Prostate gland (tissue), 2 donors: Measurements from ENCODE around the gene SYNPO2L. TPM values are rescaled to one million over a fixed set of nuclear protein-coding genes. Genes with fewer than 3 reads are reported as not detected.

ENCODE experiments used
- DNase-seq: peaks from one replicate; pipeline ENCODE4 v3.0.0-alpha.2; 2019; ENCODE audit warnings: low spot score
- H3K27ac ChIP-seq, 2 donors: fragments of 200-600 bp; sonication (generic); 2 replicates each; pipeline ENCODE4 v1.5.1; 2017 to 2019
- H3K27me3 ChIP-seq: fragments of 200-600 bp; sonication (generic); replicated peaks from 2 replicates; pipeline ENCODE4 v1.5.1; 2019; ENCODE audit not compliant: insufficient read depth
- H3K36me3 ChIP-seq, 2 donors: fragments of 200-600 bp; sonication (generic); 1 replicate in 1 of 2; 2 replicates in 1 of 2; pipeline versions ENCODE4 v1.5.1 to v1.8.1; 2017 to 2019
- H3K4me1 ChIP-seq: fragments of 200-600 bp; sonication (generic); replicated peaks from 2 replicates; pipeline ENCODE4 v1.5.1; 2019
- H3K4me3 ChIP-seq, 2 donors: fragments of 200-600 bp; sonication (generic); 2 replicates each; pipeline ENCODE4 v1.5.1; 2017 to 2019
- H3K9me3 ChIP-seq: fragments of 200-600 bp; sonication (generic); 2 replicates; pipeline ENCODE4 v1.5.1; 2017
- CTCF ChIP-seq, 4 experiments: fragments of 200-600 bp in 2 of 4; fragments of 450-650 bp in 2 of 4; sonication (generic) in 2 of 4; IDR thresholded peaks; 1 replicate in 3 of 4; 2 replicates in 1 of 4; pipeline ENCODE4 v1.5.1; 2016 to 2019; ENCODE audit warnings: antibody characterized with exemption in 4 of 4, mild to moderate bottlenecking in 2 of 4, moderate library complexity in 2 of 4
- POLR2A ChIP-seq: fragments of 450-650 bp; IDR thresholded peaks from one replicate; pipeline ENCODE4 v1.6.1; 2016; ENCODE audit warnings: antibody characterized with exemption, mild to moderate bottlenecking
- POLR2AphosphoS5 ChIP-seq: sonication (generic); formaldehyde crosslinking; IDR thresholded peaks from one replicate; pipeline ENCODE4 v1.6.1; 2017; ENCODE audit warnings: antibody characterized with exemption
- WGBS: methylation state at CpG from one replicate; pipeline ENCODE4 v1.1.5; 2018; 5-methylcytosine and 5-hydroxymethylcytosine counted together
- intact Hi-C: fragments of 100-400 bp; cut with DNase I; formaldehyde crosslinking; loops from one replicate; pipeline ENCODE4 v1.14.2; 2022
- total RNA-seq, 2 donors: library from RNA; depleted of rRNA; stranded (reverse); fragments of >200 nt; gene quantifications; one replicate each; pipeline ENCODE4 v1.1.0, GENCODE V29; 2016

Gene SYNPO2L
- total RNA-seq, 2 donors from 2014 or later: 0.23 to 0.77 TPM

- Histone ChIP-seq H3K4me3 (no peak overlapping the region), H3K27me3 (no peaks in the 10 kb centered on the region), H3K9me3 (no peaks in the 10 kb centered on the region), H3K36me3 (no peaks in the 10 kb centered on the region), H3K4me1 (peaks cover 5% of the 10 kb centered on the region), H3K27ac (no peak overlapping the region)
- TF ChIP-seq POLR2A: no peak
- TF ChIP-seq POLR2AphosphoS5: peak; percentile 71
- TF ChIP-seq CTCF (IDR thresholded peaks at IDR 0.05): peak; percentile 82 to 95 (median 91)
- 28% methylated on average over 5 of the region's 5 CpGs for WGBS
- intact Hi-C loops: loop anchor here (1.0 kb wide), 1 partner anchor 115 kb away; no protein-coding TSS in a partner anchor
- peak; percentile 45 for DNase-seq
Observed at GRCh38 chr10:73644015-73644743, 11.7 kb downstream of the SYNPO2L start.

- Histone ChIP-seq H3K36me3 (no peaks in the 10 kb centered on the region), H3K4me3 (no peak overlapping the region), H3K9me3 (no peaks in the 10 kb centered on the region), H3K4me1 (peaks cover 5% of the 10 kb centered on the region), H3K27me3 (no peaks in the 10 kb centered on the region), H3K27ac (no peak overlapping the region)
- intact Hi-C loops: no loop called here
- TF ChIP-seq POLR2A: no peak
- no peak for TF ChIP-seq CTCF (IDR thresholded peaks at IDR 0.05)
- TF ChIP-seq POLR2AphosphoS5: no peak
- DNase-seq: no peak
- 90% methylated on average over 2 of the region's 2 CpGs for WGBS
Observed at GRCh38 chr10:73643362-73643761, 12.5 kb downstream of the SYNPO2L start.

- no peak for TF ChIP-seq CTCF (IDR thresholded peaks at IDR 0.05)
- TF ChIP-seq POLR2AphosphoS5: no peak
- TF ChIP-seq POLR2A: no peak
- Histone ChIP-seq H3K27me3 (no peaks in the 10 kb centered on the region), H3K9me3 (no peaks in the 10 kb centered on the region), H3K4me3 (no peak within 1 kb of the TSS), H3K27ac (no peak within 1 kb of the TSS), H3K4me1 (no peaks in the 10 kb centered on the region), H3K36me3 (no peaks in the 10 kb centered on the region)
- 77% methylated on average over 9 of the region's 9 CpGs for WGBS
- intact Hi-C loops: no loop called here
- no peak for DNase-seq
Observed at GRCh38 chr10:73641328-73642060, 14.3 kb downstream of the SYNPO2L start, which contains the start of gene MYOZ1. TSS of gene MYOZ1 (minus strand) at chr10:73641474. CDS start at chr10:73640017, 1,457 bp downstream.

- TF ChIP-seq POLR2A: no peak
- TF ChIP-seq CTCF (IDR thresholded peaks at IDR 0.05): no peak
- no peak for TF ChIP-seq POLR2AphosphoS5
Observed at GRCh38 chr10:73639286-73639685, 16.5 kb downstream of the SYNPO2L start.

More at GRCh38 chr10:73639286-73639685, 16.5 kb downstream of the SYNPO2L start:
- Histone ChIP-seq H3K27me3 (no peaks in the 10 kb centered on the region), H3K4me1 (no peaks in the 10 kb centered on the region), H3K36me3 (no peaks in the 10 kb centered on the region), H3K9me3 (no peaks in the 10 kb centered on the region), H3K4me3 (no peak overlapping the region), H3K27ac (no peak overlapping the region)
- WGBS: 87% methylated on average over 3 of the region's 3 CpGs
- intact Hi-C loops: no loop called here
- no peak for DNase-seq
